ENCODE data around the gene MICAL2. TPM values are rescaled to one million over a fixed set of nuclear protein-coding genes. Genes with fewer than 3 reads are reported as not detected.

Gene MICAL2
- total RNA-seq, 2 donors from 2014 or later = 1.5 to 1.9 TPM

DNA sequence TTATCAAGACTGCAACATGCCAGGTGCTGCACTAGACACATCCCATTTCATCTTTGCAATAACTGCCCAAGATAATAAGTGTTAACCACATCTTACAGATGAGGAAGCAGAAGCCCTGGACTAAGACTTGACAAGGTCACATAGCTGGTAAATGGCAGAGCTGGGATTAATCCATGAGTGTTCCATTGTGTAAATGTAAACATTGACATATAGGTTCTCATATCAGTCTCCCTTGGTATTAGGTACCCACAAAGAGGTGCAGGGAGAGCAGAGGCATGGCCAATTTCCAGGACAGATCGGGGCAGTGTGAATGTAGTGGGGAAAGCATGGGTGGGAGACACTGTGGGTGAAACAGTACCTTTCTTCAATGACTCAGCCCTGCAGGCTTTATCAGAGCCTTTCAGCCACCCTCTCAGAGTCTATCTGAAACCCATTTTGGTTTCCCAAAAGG is 17.9 kb downstream of the MICAL2 start:
- TF ChIP-seq, protein P1, sequence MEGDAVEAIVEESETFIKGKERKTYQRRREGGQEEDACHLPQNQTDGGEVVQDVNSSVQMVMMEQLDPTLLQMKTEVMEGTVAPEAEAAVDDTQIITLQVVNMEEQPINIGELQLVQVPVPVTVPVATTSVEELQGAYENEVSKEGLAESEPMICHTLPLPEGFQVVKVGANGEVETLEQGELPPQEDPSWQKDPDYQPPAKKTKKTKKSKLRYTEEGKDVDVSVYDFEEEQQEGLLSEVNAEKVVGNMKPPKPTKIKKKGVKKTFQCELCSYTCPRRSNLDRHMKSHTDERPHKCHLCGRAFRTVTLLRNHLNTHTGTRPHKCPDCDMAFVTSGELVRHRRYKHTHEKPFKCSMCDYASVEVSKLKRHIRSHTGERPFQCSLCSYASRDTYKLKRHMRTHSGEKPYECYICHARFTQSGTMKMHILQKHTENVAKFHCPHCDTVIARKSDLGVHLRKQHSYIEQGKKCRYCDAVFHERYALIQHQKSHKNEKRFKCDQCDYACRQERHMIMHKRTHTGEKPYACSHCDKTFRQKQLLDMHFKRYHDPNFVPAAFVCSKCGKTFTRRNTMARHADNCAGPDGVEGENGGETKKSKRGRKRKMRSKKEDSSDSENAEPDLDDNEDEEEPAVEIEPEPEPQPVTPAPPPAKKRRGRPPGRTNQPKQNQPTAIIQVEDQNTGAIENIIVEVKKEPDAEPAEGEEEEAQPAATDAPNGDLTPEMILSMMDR (conservative IDR thresholded peaks at IDR 0.05) = no peak
- no peak overlapping the region for H3K27ac Mint-ChIP-seq
- 84 to 100% methylated on average over 1 of the region's 1 CpG for WGBS, 2 experiments (ENCODE audit: insufficient coverage in 1 of 2, insufficient read length in 1 of 2)
- no peak overlapping the region for H3K4me3 Mint-ChIP-seq
- Histone ChIP-seq H3K4me1 (ENCODE audit: control insufficient read depth, insufficient read depth, low read length) (no peaks in the 10 kb centered on the region), H3K27ac (ENCODE audit: low read depth, low read length) (no peak overlapping the region), H3K4me3 (ENCODE audit: low read length) (no peak overlapping the region), H3K36me3 (ENCODE audit: control insufficient read depth, insufficient read depth, low read length) (no peaks in the 10 kb centered on the region), H3K27me3 (ENCODE audit: control insufficient read depth, insufficient read depth, low read length, poor library complexity, severe bottlenecking) (peaks cover 20% of the 10 kb centered on the region), H3K9ac (ENCODE audit: extremely low read depth, low read length, poor library complexity, severe bottlenecking) (no peak overlapping the region), H3K9me3 (ENCODE audit: control insufficient read depth, low read length) (no peaks in the 10 kb centered on the region)
- no peaks in the 10 kb centered on the region for H3K36me3 Mint-ChIP-seq (ENCODE audit: low read depth)
- H3K9me3 Mint-ChIP-seq = no peaks in the 10 kb centered on the region
- no peak for DNase-seq
- H3K27me3 Mint-ChIP-seq (ENCODE audit: insufficient read depth) = peaks cover 47% of the 10 kb centered on the region
- H3K4me1 Mint-ChIP-seq = no peaks in the 10 kb centered on the region

DNA sequence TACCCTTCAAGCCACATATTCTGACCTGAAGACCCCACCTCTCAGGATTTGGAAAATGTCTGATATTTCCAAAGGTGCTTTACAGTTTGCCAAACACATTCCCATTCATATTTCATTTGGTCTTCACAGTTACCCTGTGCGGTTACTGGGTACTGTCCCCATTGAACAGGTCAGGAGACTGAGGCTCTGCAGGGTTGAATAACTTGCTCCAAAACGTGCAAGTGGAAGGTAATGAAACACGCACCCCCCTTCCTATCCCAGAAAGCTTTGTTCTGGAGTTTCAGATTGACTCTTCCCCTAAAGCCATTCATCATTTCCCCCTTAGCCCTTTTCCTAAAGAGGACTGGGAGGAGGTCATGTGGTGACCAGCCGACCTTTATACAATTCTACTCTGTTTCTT is 18.8 kb downstream of the MICAL2 start:
- Histone ChIP-seq H3K36me3 (ENCODE audit: control insufficient read depth, insufficient read depth, low read length) (no peaks in the 10 kb centered on the region), H3K4me1 (ENCODE audit: control insufficient read depth, insufficient read depth, low read length) (no peaks in the 10 kb centered on the region), H3K9ac (ENCODE audit: extremely low read depth, low read length, poor library complexity, severe bottlenecking) (no peak overlapping the region), H3K27ac (ENCODE audit: low read depth, low read length) (no peak overlapping the region), H3K9me3 (ENCODE audit: control insufficient read depth, low read length) (no peaks in the 10 kb centered on the region), H3K4me3 (ENCODE audit: low read length) (no peak overlapping the region), H3K27me3 (ENCODE audit: control insufficient read depth, insufficient read depth, low read length, poor library complexity, severe bottlenecking) (peaks cover 29% of the 10 kb centered on the region)
- H3K27me3 Mint-ChIP-seq (ENCODE audit: insufficient read depth) = peaks cover 51% of the 10 kb centered on the region
- TF ChIP-seq, protein P1 (conservative IDR thresholded peaks at IDR 0.05) = no peak
- WGBS, 2 experiments (ENCODE audit: insufficient coverage in 1 of 2, insufficient read length in 1 of 2) = 73 to 92% methylated on average over 2 to 4 of the region's 4 CpGs
- no peaks in the 10 kb centered on the region for H3K36me3 Mint-ChIP-seq (ENCODE audit: low read depth)
- DNase-seq = no peak
- no peaks in the 10 kb centered on the region for H3K4me1 Mint-ChIP-seq
- no peaks in the 10 kb centered on the region for H3K9me3 Mint-ChIP-seq
- no peak overlapping the region for H3K27ac Mint-ChIP-seq
- H3K4me3 Mint-ChIP-seq = no peak overlapping the region

DNA sequence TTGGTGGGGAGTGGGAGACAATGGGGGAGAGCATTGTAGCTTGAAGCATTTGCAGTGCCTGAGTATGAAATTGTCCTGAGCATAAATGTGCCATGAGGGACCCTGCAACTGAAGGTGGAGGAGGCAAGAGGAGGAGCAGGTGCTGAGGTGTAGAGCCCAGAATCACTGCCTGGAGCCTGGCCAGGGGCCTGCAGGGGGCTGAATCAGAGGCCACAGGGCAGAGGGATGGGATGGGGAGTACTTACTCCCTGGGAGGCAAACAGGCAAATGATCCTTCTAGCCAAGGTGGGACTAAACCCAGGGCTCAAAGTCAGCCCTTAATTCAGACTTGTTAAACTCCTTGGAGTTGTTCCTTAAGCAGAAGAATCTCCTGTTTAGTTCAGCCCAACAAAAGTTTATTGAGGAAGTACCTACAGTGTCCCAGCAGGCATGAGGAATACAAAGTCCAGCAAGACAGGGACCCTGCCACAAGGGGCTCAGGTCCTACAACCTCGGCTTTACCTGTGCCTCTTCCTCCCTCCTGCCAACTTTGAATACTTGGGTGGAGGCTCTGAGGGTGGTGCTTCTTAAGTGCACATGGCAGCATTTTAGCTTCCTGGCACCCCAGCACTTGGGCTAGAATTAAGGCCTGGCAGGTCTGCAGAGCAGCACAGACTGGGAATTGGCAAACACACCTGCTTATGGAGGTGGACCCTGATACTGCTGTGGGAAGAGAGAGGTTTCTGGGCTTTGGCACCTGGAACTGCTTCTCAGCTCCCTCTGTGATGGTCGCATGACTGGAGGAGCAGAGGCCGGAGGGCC is 20.0 kb downstream of the MICAL2 start:
- 98 to 100% methylated on average over 1 to 3 of the region's 3 CpGs for WGBS, 2 experiments (ENCODE audit: insufficient coverage in 1 of 2, insufficient read length in 1 of 2)
- no peak overlapping the region for H3K4me3 ChIP-seq (ENCODE audit: low read length)
- TF ChIP-seq, protein P1 (conservative IDR thresholded peaks at IDR 0.05) = no peak
- Mint-ChIP-seq H3K27ac (no peak overlapping the region), H3K4me3 (no peak overlapping the region), H3K36me3 (ENCODE audit: low read depth) (no peaks in the 10 kb centered on the region), H3K9me3 (no peaks in the 10 kb centered on the region), H3K4me1 (no peaks in the 10 kb centered on the region), H3K27me3 (ENCODE audit: insufficient read depth) (peaks cover 56% of the 10 kb centered on the region)
- peaks cover 41% of the 10 kb centered on the region for H3K27me3 ChIP-seq (ENCODE audit: control insufficient read depth, insufficient read depth, low read length, poor library complexity, severe bottlenecking)
- no peaks in the 10 kb centered on the region for H3K4me1 ChIP-seq (ENCODE audit: control insufficient read depth, insufficient read depth, low read length)
- H3K36me3 ChIP-seq (ENCODE audit: control insufficient read depth, insufficient read depth, low read length) = no peaks in the 10 kb centered on the region
- no peak overlapping the region for H3K9ac ChIP-seq (ENCODE audit: extremely low read depth, low read length, poor library complexity, severe bottlenecking)
- no peaks in the 10 kb centered on the region for H3K9me3 ChIP-seq (ENCODE audit: control insufficient read depth, low read length)
- no peak overlapping the region for H3K27ac ChIP-seq (ENCODE audit: low read depth, low read length)
- no peak for DNase-seq
